Heart left ventricle (tissue), 16 donors: ENCODE data around the gene CEP63. TPM values are rescaled to one million over a fixed set of nuclear protein-coding genes. Genes with fewer than 3 reads are reported as not detected.

Experiments
- ATAC-seq, 4 donors: fragments of 200-7000 bp; cut with Tn5 transposase; one replicate each; pipeline ENCODE4 v1.9.1; 2020 to 2022; ENCODE audit warnings: moderate library complexity in 4 of 4, mild to moderate bottlenecking in 3 of 4, moderate number of reproducible peaks in 1 of 4
- DNase-seq, 5 donors: peaks; one replicate each; pipeline ENCODE4 v3.0.0-alpha.2; 2020
- H3K27ac ChIP-seq, 12 donors: fragments of 200-600 bp; sonication (generic) in 4 of 12; one replicate each; pipeline versions ENCODE4 v1.5.0 to v1.8.0; 2016 to 2022; ENCODE audit warnings: mild to moderate bottlenecking in 2 of 12
- H3K27me3 ChIP-seq, 9 donors: fragments of 200-600 bp; sonication (generic) in 2 of 9; one replicate each; pipeline versions ENCODE4 v1.5.1 to v1.8.0; 2016 to 2022; ENCODE audit warnings: mild to moderate bottlenecking in 3 of 9
- H3K36me3 ChIP-seq, 9 donors: fragments of 200-600 bp; sonication (generic) in 2 of 9; one replicate each; pipeline versions ENCODE4 v1.5.0 to v1.8.0; 2018 to 2022; ENCODE audit warnings: mild to moderate bottlenecking in 2 of 9
- H3K4me1 ChIP-seq, 12 donors: fragments of 200-600 bp; sonication (generic) in 4 of 12; one replicate each; pipeline versions ENCODE4 v1.5.0 to v1.8.0; 2016 to 2022; ENCODE audit warnings: mild to moderate bottlenecking in 3 of 12
- H3K4me3 ChIP-seq, 12 donors: fragments of 200-600 bp; sonication (generic) in 4 of 12; one replicate each; pipeline versions ENCODE4 v1.5.0 to v1.8.0; 2017 to 2022; ENCODE audit warnings: mild to moderate bottlenecking in 9 of 12, moderate library complexity in 4 of 12
- H3K9me3 ChIP-seq, 12 donors: fragments of 200-600 bp; sonication (generic) in 4 of 12; one replicate each; pipeline versions ENCODE4 v1.5.0 to v1.8.0; 2016 to 2022; ENCODE audit warnings: mild to moderate bottlenecking in 1 of 12
- CTCF ChIP-seq, 12 donors: fragments of 200-600 bp; sonication (generic) in 4 of 12; IDR thresholded peaks; one replicate each; pipeline versions ENCODE4 v1.5.0 to v1.8.0; 2018 to 2022; ENCODE audit warnings: antibody characterized with exemption in 12 of 12, mild to moderate bottlenecking in 5 of 12
- POLR2A ChIP-seq, 2 donors: fragments of 450-650 bp; IDR thresholded peaks; one replicate each; pipeline ENCODE4 v1.6.1; 2017; ENCODE audit warnings: antibody characterized with exemption in 2 of 2, mild to moderate bottlenecking in 2 of 2, moderate library complexity in 2 of 2
- WGBS, 4 donors: extraction: QIAGEN DNeasy Blood & Tissue Kit in 2 of 4; methylation state at CpG; one replicate each; pipeline versions ENCODE4 v1.1.5 to v1.1.7; 2013 to 2018; 5-methylcytosine and 5-hydroxymethylcytosine counted together
- intact Hi-C, 10 donors: fragments of 100-400 bp; cut with DNase I; formaldehyde crosslinking; loops; one replicate each; pipeline versions ENCODE4 v1.11.1 to v1.14.2; 2022
- polyA plus RNA-seq, 2 donors: library from polyadenylated mRNA; stranded (reverse); fragments of 200-250 nt; gene quantifications; one replicate each; pipeline ENCODE4 v1.2.3, GENCODE V29; 2013
- total RNA-seq, 9 donors: library from RNA; depleted of rRNA in 2 of 9; stranded (reverse); fragments of >200 nt in 2 of 9; fragmentation: NEBNext Ultra II Directional in 3 of 9; extraction: Animal tissue kit (Norgen Biotek cat#: 25700) in 3 of 9; gene quantifications; one replicate each; pipeline versions ENCODE4 v1.1.0 to v1.2.4, GENCODE V29; 2016 to 2023
- donor health status: ischemic (EF 13 %, LVEDD 7.1; RV severe dilation, severe dysfunction).
- donor health status: healthy with polysubstance abuse.
- donor health status: DM: no; HTN: yes; CAD: no.
- donor health status: DM: no; HTN: no; CAD: no.
- donor health status: ischemic (EF 25% LVEDD 6.9; RV normal size, moderate dysfunction).
- donor health status: ischemic (EF 25% LVEDD 5.7; RV mildly dilated, moderate dysfunction).
- donor health status: healthy.
- donor health status: DM: yes; HTN: yes; CAD: no.
- donor health status: ischemic (EF 35%, LVEDD 5.7; RV mildly dilated, moderate dysfunction).
- donor health status: nonischemic (EF 11% LVEDD 7.7; RV severe dilation, severe dysfunction).
- donor health status: DM: yes; HTN: yes; CAD: no.
- donor health status: PGD.
- donor health status: ischemic (EF 29% LVEDD 5.4; RV normal size, mild dysfunction).
- donor health status: nonischemic (EF 23%, LVEDD 6.1; RV moderate dilation, normal function).

Gene CEP63
- total and polyA plus RNA-seq, 11 donors = 19.1 to 35.3 (median 29.5) TPM

- Histone ChIP-seq H3K36me3 (peaks cover 0 to 4% (median 0%) of the 10 kb centered on the region in 9 donors), H3K4me3 (no peak overlapping the region), H3K4me1 (peaks cover 0 to 21% (median 7%) of the 10 kb centered on the region in 12 donors), H3K9me3 (no peaks in the 10 kb centered on the region), H3K27ac (no peak overlapping the region), H3K27me3 (no peaks in the 10 kb centered on the region)
- TF ChIP-seq POLR2A (IDR thresholded peaks at IDR 0.05) (no peak), CTCF (IDR thresholded peaks at IDR 0.05) (no peak)
- ATAC-seq (no peak), DNase-seq (no peak)
- intact Hi-C loops = loop anchor here in 4 of 10 donors (10.0 kb wide), 3 partner anchors 149 to 899 kb away; no protein-coding TSS in a partner anchor
- 68 to 70% (median 69%) methylated on average over 6 of the region's 6 CpGs for WGBS, 4 donors
These were observed 119.7 kb downstream of the CEP63 start for GRCh38 chr3:134605556-134605955.

- DNase-seq = no peak
- ATAC-seq = no peak
- Histone ChIP-seq H3K36me3 (peaks cover 0 to 4% (median 0%) of the 10 kb centered on the region in 9 donors), H3K27me3 (no peaks in the 10 kb centered on the region), H3K4me3 (no peak overlapping the region), H3K27ac (no peak overlapping the region), H3K4me1 (peaks cover 0 to 20% (median 2%) of the 10 kb centered on the region in 12 donors), H3K9me3 (no peaks in the 10 kb centered on the region)
- 48 to 50% (median 48%) methylated on average over 12 of the region's 12 CpGs for WGBS, 4 donors
- TF ChIP-seq CTCF (IDR thresholded peaks at IDR 0.05) = no peak
- TF ChIP-seq POLR2A (IDR thresholded peaks at IDR 0.05) = no peak
- intact Hi-C loops = loop anchor here in 4 of 10 donors (10.0 kb wide), 3 partner anchors 148 to 898 kb away; no protein-coding TSS in a partner anchor
These were observed 120.5 kb downstream of the CEP63 start for GRCh38 chr3:134606033-134607025.

GRCh38 chr3:134607054-134608022, 121.5 kb downstream of the CEP63 start:
- intact Hi-C loops = loop anchor here in 4 of 10 donors (10.0 kb wide), 3 partner anchors 147 to 897 kb away; no protein-coding TSS in a partner anchor
- H3K27ac ChIP-seq = no peak overlapping the region
- ATAC-seq = no peak
- H3K4me3 ChIP-seq = no peak overlapping the region
- H3K36me3 ChIP-seq = peaks cover 0 to 4% (median 0%) of the 10 kb centered on the region in 9 donors
- H3K27me3 ChIP-seq = no peaks in the 10 kb centered on the region
- H3K9me3 ChIP-seq = no peaks in the 10 kb centered on the region
- 62 to 80% (median 68%) methylated on average over 4 to 13 of the region's 13 CpGs for WGBS, 4 donors
- no peak for DNase-seq
- TF ChIP-seq POLR2A (IDR thresholded peaks at IDR 0.05) (no peak), CTCF (IDR thresholded peaks at IDR 0.05) (no peak)
- H3K4me1 ChIP-seq = peaks cover 0 to 18% (median 2%) of the 10 kb centered on the region in 12 donors
